Measurements from ENCODE around the gene FTH1. TPM values are rescaled to one million over a fixed set of nuclear protein-coding genes. Genes with fewer than 3 reads are reported as not detected.

FTH1 gene
- total RNA-seq, 4 donors from 2014 or later, result 2,288 to 6,007 (median 4,694) TPM

- Histone ChIP-seq H3K27ac (no peak overlapping the region), H3K9me3 (no peaks in the 10 kb centered on the region), H3K27me3 (no peaks in the 10 kb centered on the region), H3K36me3 (no peaks in the 10 kb centered on the region), H3K4me1 (peaks cover 0 to 10% (median 4%) of the 10 kb centered on the region in 4 donors), H3K4me3 (no peak overlapping the region)
- DNase-seq, result no peak
- intact Hi-C loops (cut with DNase I; ENCODE audit: low total_unique reads), result no loop called here
- 40 to 66% methylated on average over 1 to 3 of the region's 3 CpGs for WGBS, 2 donors (ENCODE audit: low coverage in 1 of 2)
- in situ Hi-C loops (cut with MboI; ENCODE audit: low pct_ligation_motif_present in 1 of 4, low pct_unique_long_range_greater_than_20kb in 1 of 4, low sequenced_read_pairs in 3 of 4), result no loop called here
- TF ChIP-seq POLR2A (IDR thresholded peaks at IDR 0.05), result no peak
- no peak for TF ChIP-seq CTCF (IDR thresholded peaks at IDR 0.05)
- TF ChIP-seq POLR2AphosphoS5 (IDR thresholded peaks at IDR 0.05), result no peak
- no peak for TF ChIP-seq EP300 (IDR thresholded peaks at IDR 0.05; ENCODE audit: low read depth)
Measured at GRCh38 chr11:62012451-62012831, 45.0 kb upstream of the FTH1 start.

GRCh38 chr11:62011881-62012280, 44.4 kb upstream of the FTH1 start:
- TF ChIP-seq EP300 (IDR thresholded peaks at IDR 0.05; ENCODE audit: low read depth), result no peak
- no peak for TF ChIP-seq POLR2A (IDR thresholded peaks at IDR 0.05)
- TF ChIP-seq CTCF (IDR thresholded peaks at IDR 0.05), result no peak
- no peak for DNase-seq
- no peak overlapping the region for H3K27ac ChIP-seq
- peaks cover 0 to 10% (median 4%) of the 10 kb centered on the region in 4 donors for H3K4me1 ChIP-seq
- in situ Hi-C loops (cut with MboI; ENCODE audit: low pct_ligation_motif_present in 1 of 4, low pct_unique_long_range_greater_than_20kb in 1 of 4, low sequenced_read_pairs in 3 of 4), result no loop called here
- H3K27me3 ChIP-seq, result no peaks in the 10 kb centered on the region
- H3K9me3 ChIP-seq, result no peaks in the 10 kb centered on the region
- WGBS, 2 donors (ENCODE audit: low coverage in 1 of 2), result 98% methylated on average over 9 of the region's 9 CpGs; no CpG with 5 or more reads in 1 of the 2 donors
- H3K36me3 ChIP-seq, result no peaks in the 10 kb centered on the region
- intact Hi-C loops (cut with DNase I; ENCODE audit: low total_unique reads), result no loop called here
- no peak overlapping the region for H3K4me3 ChIP-seq

GRCh38 chr11:62010935-62011528, 43.6 kb upstream of the FTH1 start:
- no peak for DNase-seq
- Histone ChIP-seq H3K27me3 (no peaks in the 10 kb centered on the region), H3K27ac (no peak overlapping the region), H3K36me3 (no peaks in the 10 kb centered on the region), H3K9me3 (no peaks in the 10 kb centered on the region), H3K4me3 (no peak overlapping the region), H3K4me1 (peaks cover 0 to 10% (median 4%) of the 10 kb centered on the region in 4 donors)
- in situ Hi-C loops (cut with MboI; ENCODE audit: low pct_ligation_motif_present in 1 of 4, low pct_unique_long_range_greater_than_20kb in 1 of 4, low sequenced_read_pairs in 3 of 4) (no loop called here), intact Hi-C loops (cut with DNase I; ENCODE audit: low total_unique reads) (no loop called here)
- 98% methylated on average over 4 of the region's 4 CpGs; no CpG with 5 or more reads in 1 of the 2 donors for WGBS, 2 donors (ENCODE audit: low coverage in 1 of 2)
- TF ChIP-seq CTCF (IDR thresholded peaks at IDR 0.05) (no peak), POLR2A (IDR thresholded peaks at IDR 0.05) (no peak), POLR2AphosphoS5 (IDR thresholded peaks at IDR 0.05) (no peak), EP300 (IDR thresholded peaks at IDR 0.05; ENCODE audit: low read depth) (no peak)

- Histone ChIP-seq H3K36me3 (no peaks in the 10 kb centered on the region), H3K9me3 (no peaks in the 10 kb centered on the region), H3K27ac (no peak overlapping the region), H3K4me1 (peaks cover 0 to 10% (median under 1%) of the 10 kb centered on the region in 4 donors), H3K27me3 (no peaks in the 10 kb centered on the region), H3K4me3 (no peak overlapping the region)
- intact Hi-C loops (cut with DNase I; ENCODE audit: low total_unique reads) (no loop called here), in situ Hi-C loops (cut with MboI; ENCODE audit: low pct_ligation_motif_present in 1 of 4, low pct_unique_long_range_greater_than_20kb in 1 of 4, low sequenced_read_pairs in 3 of 4) (no loop called here)
- 69 to 87% methylated on average over 1 of the region's 1 CpG for WGBS, 2 donors (ENCODE audit: low coverage in 1 of 2)
- TF ChIP-seq CTCF (IDR thresholded peaks at IDR 0.05) (no peak), POLR2A (IDR thresholded peaks at IDR 0.05) (no peak), EP300 (IDR thresholded peaks at IDR 0.05; ENCODE audit: low read depth) (no peak), POLR2AphosphoS5 (IDR thresholded peaks at IDR 0.05) (no peak)
- no peak for DNase-seq
Measured at GRCh38 chr11:62008193-62008592, 40.8 kb upstream of the FTH1 start.

Data from transverse colon (tissue), 4 donors.